ENCODE data around the gene IDH3G.
"Not testable (repeated sequence)": the region's sequence is repeated elsewhere in the genome, so short reads cannot be mapped to it uniquely, and the experiment has no call there.

The IDH3G gene

GRCh38 chrX:153771415-153772315 lies 22.5 kb downstream of the IDH3G start:
- no peak for DNase-seq

GRCh38 chrX:153770601-153771414 lies 23.4 kb downstream of the IDH3G start:
- DNase-seq = no peak

GRCh38 chrX:153769865-153770600 lies 24.1 kb downstream of the IDH3G start:
- DNase-seq = no peak

- no peak for DNase-seq
Measured at GRCh38 chrX:153769158-153769864, 24.9 kb downstream of the IDH3G start.

- DNase-seq = no peak
Measured at GRCh38 chrX:153768311-153769157, 25.6 kb downstream of the IDH3G start.

DNA sequence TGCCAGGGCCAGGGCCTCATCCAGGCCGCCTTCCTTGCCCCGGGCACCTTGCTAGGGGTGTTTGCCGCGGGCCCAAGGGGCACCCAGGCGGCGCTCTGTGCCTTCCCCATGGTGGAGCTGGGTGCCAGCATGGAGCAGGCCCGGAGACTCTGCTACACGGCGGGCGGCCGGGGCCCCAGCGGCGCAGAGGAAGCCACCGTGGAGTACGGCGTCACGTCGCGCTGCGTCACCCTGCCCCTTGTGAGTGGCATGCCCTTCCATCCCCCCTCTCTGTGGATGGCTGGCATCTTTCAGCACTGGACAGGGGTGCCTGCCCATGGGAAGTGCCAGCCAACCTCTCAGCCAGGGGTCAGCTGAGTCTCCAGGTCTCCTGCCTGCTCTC lies 26.5 kb downstream of the IDH3G start:
- no peak for DNase-seq

DNA sequence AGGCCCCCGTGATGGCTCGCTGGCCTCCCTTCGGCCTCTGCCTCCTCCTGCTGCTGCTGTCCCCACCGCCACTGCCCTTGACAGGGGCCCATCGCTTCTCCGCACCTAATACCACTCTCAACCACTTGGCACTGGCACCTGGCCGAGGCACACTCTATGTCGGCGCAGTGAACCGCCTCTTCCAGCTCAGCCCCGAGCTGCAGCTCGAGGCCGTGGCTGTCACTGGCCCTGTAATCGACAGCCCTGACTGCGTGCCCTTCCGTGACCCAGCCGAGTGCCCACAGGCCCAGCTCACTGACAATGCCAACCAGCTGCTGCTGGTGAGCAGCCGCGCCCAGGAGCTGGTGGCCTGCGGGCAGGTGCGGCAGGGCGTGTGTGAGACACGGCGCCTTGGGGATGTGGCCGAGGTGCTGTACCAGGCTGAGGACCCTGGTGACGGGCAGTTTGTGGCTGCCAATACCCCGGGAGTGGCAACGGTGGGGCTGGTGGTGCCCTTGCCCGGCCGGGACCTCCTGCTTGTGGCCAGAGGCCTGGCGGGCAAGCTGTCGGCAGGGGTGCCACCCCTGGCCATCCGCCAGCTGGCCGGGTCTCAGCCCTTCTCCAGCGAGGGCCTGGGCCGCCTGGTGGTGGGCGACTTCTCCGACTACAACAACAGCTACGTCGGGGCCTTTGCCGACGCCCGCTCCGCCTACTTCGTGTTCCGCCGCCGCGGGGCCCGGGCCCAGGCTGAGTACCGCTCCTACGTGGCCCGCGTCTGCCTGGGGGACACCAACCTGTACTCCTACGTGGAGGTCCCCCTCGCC lies 27.1 kb downstream of the IDH3G start:
- DNase-seq = no peak

DNA sequence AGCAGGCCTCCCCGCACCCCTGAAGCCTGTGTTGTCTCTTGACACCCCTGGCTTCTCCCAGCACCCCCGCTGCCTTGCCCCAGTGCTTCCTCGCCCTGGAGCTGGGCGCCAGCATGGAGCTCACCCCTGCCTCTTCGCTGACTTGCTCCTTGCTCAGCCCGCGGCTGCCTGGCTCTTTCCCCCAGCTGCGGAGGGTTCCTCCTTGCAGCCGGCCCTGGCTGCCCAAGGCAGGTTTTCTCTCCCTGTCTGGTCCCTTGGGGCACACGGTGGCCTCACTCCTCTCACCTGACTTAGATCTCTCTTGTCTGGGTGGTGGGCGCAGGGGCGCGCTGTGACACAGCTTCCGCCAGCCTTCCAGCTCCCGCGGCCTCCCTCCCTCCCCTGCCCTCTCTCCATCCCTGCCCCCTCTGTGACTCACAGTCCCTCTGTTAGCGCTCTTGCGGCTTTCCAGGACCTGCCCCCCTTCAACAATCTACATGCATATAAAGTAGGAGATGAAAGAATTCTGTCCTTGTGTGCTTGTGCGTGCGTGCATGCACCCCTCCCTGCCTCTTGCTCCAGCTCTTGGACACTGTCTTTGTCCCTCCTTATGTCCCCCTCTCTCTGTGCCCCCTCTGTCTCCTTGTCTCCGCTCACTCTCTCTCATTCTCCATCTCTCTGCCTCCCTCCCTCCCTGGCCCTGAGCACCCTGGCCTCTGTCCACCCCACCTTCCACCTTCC lies 27.9 kb downstream of the IDH3G start:
- DNase-seq = peak; percentile 53

GRCh38 chrX:153765138-153766079 lies 28.8 kb downstream of the IDH3G start:
- no peak for DNase-seq

DNA sequence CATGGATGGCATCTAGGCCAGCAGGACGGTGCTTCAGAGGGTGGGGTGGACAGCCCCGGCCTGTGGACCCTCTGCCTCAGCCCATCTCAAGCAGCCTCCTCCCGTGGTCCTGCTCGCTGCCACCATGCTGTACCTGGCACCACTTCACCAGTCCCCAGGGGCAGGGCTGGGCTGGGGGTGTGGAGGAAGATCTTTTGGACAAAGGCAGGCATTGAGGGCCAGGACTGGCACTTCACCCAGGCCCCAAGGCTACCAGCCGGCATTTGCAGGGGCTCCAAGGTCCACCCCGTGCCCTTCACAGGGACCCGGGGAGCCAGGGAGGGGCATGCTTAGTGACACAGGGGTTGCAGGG lies 29.4 kb downstream of the IDH3G start:
- DNase-seq = no peak

DNA sequence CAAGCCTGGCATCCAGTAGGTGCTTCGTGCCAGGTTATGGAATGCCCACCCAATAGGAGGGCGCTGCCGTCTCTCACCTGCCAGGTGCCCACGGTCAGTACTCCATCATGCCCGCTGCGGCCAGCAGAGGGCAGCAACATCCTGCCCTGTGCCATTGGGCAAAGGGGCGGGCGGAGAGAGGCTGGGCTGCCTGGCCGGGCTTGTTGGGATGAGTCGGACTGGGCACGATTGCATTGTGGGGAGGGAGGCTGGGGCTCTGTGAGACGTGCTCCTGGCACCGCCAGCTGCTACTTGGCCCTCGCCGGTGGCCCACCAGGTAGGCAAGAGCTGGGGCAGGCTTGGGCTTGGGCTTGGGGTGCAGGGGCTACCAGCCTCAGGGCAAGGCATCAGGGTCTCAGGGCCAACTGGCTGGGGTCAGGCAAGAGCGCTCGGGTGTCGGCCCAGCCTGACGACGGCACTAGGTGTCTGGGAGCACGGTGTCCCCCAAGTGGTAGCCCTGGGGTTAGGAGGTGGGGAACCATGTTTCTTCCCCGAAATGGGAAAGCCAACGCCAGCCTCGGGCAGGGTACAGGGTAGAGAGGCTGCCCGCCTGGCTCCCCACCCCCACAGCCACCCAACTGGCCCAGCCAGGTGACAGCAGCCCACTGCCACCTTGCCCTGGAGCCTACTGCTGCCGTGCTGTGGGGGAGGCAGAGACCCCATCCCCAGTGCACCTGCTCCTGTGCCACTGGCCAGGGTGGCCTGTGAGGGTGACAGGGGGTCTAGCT lies 30.0 kb downstream of the IDH3G start, which contains the start of gene PLXNB3:
TSS of gene PLXNB3 (plus strand) at position 261 of the 767 bp plus-strand sequence. CDS start 1,287 bp downstream, outside the sequence.
- DNase-seq = peak; percentile 84

DNA sequence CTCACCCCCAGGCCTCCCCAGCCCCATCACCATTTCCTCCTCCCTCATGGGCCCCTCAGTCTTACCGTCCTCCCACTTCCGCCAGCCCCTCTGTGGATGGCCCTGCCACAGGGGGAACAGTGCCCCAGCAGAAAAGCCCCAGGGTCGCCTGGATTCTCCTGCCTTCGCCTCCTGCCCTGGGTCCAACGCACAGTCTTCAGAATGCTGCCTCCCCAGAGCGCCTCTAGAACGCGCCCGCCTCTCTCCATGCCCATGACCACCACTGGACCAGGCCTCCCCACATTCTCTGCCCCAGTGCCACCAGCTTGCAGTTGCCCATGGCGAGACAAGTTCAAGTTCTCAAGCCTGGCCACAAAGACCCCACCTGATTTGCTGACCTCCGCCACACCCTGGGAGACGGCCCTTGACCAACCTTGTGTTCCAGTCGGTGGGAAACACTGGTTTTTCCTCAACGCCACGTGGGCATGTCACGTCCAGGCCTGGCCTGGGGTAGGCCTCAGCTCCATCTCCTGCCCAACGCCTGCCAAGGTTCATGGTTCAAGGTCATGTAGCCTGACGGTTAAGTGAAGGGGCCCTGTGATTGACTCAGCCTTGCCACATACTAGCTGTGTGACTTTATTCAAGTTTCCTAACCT lies 30.8 kb downstream of the IDH3G start:
- DNase-seq = no peak

DNA sequence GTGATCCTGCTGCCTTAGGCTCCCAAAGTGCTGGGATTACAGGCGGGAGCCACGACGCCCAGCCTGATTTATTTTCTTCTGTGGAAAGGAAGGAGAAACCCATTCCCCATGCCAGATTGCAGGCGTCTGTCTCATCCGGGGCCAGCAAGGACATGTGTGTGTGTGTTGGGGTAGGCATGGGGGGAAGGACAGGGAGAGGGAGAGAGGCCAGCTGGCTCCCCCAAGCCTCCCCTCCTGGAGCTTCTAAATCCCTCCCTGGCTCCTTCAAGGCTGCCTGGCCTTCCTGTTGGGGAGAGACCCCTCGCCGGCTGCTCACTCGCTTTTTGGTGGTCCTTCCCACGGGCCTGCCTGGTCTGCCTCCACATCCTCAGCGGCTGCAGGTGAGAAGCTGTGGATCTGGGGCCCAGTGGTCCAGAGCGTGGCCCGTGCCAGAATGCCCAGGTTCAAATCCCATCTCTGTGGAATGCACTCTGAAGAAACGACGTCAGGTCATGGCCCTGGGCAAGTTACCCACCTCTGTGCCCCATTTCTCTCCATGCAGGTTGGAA lies 31.5 kb downstream of the IDH3G start:
- peak; percentile 66 for DNase-seq

GRCh38 chrX:153761863-153762262 lies 32.3 kb downstream of the IDH3G start:
- DNase-seq = no peak

GRCh38 chrX:153755136-153755535 lies 39.0 kb downstream of the IDH3G start:
- DNase-seq = no peak

DNA sequence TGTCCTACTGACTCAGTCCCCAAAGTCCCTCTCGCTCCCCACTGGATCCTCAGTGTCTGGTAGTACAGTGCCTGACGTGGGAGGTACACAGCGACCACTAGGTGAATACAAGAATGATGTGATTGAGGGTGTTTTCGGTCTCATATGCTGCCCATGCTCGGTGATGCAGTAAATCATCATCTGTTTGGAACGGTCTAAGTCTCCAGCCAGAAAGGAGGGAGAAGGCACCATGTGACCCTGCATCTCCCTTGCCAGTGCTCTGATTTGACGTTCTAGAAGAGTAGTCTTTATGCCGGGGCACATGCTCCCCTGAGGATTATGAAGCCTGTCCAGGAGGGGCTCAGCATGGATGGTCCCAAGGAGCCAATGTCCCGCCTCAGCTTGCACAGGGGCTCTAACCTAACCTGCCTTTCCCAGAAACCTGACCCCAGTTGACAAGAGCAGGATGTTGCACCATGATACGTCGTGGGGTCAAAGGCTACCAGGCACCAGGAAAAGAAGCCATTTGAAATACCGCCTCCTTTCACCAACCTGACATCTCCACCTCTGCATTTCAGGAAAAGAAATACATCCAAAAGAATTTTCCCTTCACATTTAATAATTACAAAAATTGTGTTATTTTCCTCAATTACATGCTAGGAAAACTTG lies 43.9 kb downstream of the IDH3G start:
- DNase-seq = no peak

- not testable (repeated sequence) for DNase-seq
Measured at GRCh38 chrX:153749017-153749416, 45.2 kb downstream of the IDH3G start.
